Measurements from ENCODE around the gene CDC25C.

CDC25C gene

DNA sequence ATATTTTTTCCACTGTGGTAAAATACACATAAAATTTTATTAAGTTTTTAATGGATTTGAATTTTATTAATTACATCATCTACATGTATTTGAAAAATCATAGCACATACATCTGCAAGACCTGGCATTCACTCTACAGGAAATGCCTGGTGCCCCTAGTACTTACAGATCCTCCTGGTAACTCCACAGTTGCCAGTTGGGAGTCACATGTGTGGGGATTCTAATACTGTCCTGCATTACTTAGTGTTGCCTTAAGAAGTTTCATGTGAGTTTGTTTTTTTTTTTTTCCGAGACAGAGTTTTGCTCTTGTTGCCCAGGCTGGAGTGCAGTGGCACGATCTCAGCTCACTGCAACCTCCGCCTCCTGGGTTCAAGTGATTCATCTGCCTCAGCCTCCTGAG lies 38.9 kb upstream of the CDC25C start:
- no peak overlapping the region for H3K4ac ChIP-seq (ENCODE audit: low read length)
- H3K18ac ChIP-seq (ENCODE audit: low read length), result no peak overlapping the region
- no peak overlapping the region for H3K27ac ChIP-seq (replicated peaks; ENCODE audit: low read length)
- H4K8ac ChIP-seq (ENCODE audit: low read depth, low read length), result no peak overlapping the region
- H2AFZ ChIP-seq (ENCODE audit: low read length), result no peak overlapping the region
- WGBS, 2 donors (ENCODE audit: extremely low coverage in 2 of 2, insufficient read length in 2 of 2, insufficient replicate concordance in 1 of 2), result no CpG with 5 or more reads among the region's 3 CpGs
- H3K9me3 ChIP-seq (replicated peaks in 1 of 2; ENCODE audit: control insufficient read depth in 2 of 2, insufficient read depth in 1 of 2, low read depth in 1 of 2, low read length in 2 of 2), result no peaks in the 10 kb centered on the region
- no peak for DNase-seq (ENCODE audit: low spot score)
- H2BK120ac ChIP-seq (ENCODE audit: low read depth, low read length), result no peak overlapping the region
- no peak overlapping the region for H3K9ac ChIP-seq (ENCODE audit: low read depth, low read length, poor library complexity)
- H2BK12ac ChIP-seq (ENCODE audit: low read length), result no peak overlapping the region
- peaks cover 2% of the 10 kb centered on the region for H3K79me1 ChIP-seq (ENCODE audit: low read depth, low read length)
- no peak overlapping the region for H3K4me2 ChIP-seq (ENCODE audit: insufficient read depth, low read length, poor library complexity, severe bottlenecking)
- H2AK5ac ChIP-seq (ENCODE audit: low read depth, low read length), result no peak overlapping the region
- H3K27me3 ChIP-seq (ENCODE audit: control insufficient read depth in 3 of 3, insufficient read depth in 3 of 3, low read depth in 1 of 3, low read length in 3 of 3), result no peaks in the 10 kb centered on the region
- H3K36me3 ChIP-seq (replicated peaks in 1 of 2; ENCODE audit: control insufficient read depth in 2 of 2, insufficient read depth in 2 of 2, low read length in 2 of 2), result peaks cover 2 to 36% of the 10 kb centered on the region in 2 donors
- no peak overlapping the region for H4K91ac ChIP-seq (ENCODE audit: low read depth, low read length, poor library complexity)
- no peak overlapping the region for H2BK15ac ChIP-seq (ENCODE audit: low read length)
- no peak overlapping the region for H3K4me3 ChIP-seq (ENCODE audit: low read length in 2 of 2)
- H3K14ac ChIP-seq (ENCODE audit: low read length), result no peak overlapping the region
- no peak overlapping the region for H2BK5ac ChIP-seq (ENCODE audit: low read length)
- peaks cover 0 to 1% of the 10 kb centered on the region in 2 donors for H3K4me1 ChIP-seq (ENCODE audit: control insufficient read depth in 2 of 2, insufficient read depth in 1 of 2, low read depth in 1 of 2, low read length in 2 of 2)
- no peak overlapping the region for H3K23ac ChIP-seq (ENCODE audit: low read depth, low read length, poor library complexity)

DNA sequence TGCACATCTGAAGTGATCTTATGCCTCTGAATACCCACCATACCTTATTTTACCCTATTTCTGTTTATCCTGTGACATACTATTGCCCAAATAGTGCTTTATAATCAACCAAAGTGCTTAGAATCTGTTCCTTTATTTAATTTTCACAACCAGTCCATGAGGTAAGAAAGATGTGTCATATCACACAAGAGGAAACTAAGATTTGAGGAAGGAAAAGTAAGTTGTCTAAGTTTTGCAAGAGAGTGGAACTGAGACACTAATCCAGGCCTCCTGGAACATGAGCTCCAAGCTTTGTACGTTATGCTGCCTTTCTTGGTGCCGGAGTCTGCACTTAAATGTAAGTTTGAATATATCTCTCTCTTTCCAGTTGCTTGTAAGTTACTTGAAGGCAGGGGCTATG lies 38.1 kb upstream of the CDC25C start:
- no peak overlapping the region for H2BK12ac ChIP-seq (ENCODE audit: low read length)
- no peak overlapping the region for H3K9ac ChIP-seq (ENCODE audit: low read depth, low read length, poor library complexity)
- H3K4me1 ChIP-seq (ENCODE audit: control insufficient read depth in 2 of 2, insufficient read depth in 1 of 2, low read depth in 1 of 2, low read length in 2 of 2), result peaks cover 0 to 1% of the 10 kb centered on the region in 2 donors
- no peak overlapping the region for H4K8ac ChIP-seq (ENCODE audit: low read depth, low read length)
- no peaks in the 10 kb centered on the region for H3K27me3 ChIP-seq (ENCODE audit: control insufficient read depth in 3 of 3, insufficient read depth in 3 of 3, low read depth in 1 of 3, low read length in 3 of 3)
- H3K23ac ChIP-seq (ENCODE audit: low read depth, low read length, poor library complexity), result no peak overlapping the region
- H2AFZ ChIP-seq (ENCODE audit: low read length), result no peak overlapping the region
- H2BK15ac ChIP-seq (ENCODE audit: low read length), result no peak overlapping the region
- no peak overlapping the region for H3K4me3 ChIP-seq (ENCODE audit: low read length in 2 of 2)
- no peak overlapping the region for H3K18ac ChIP-seq (ENCODE audit: low read length)
- no peak overlapping the region for H4K91ac ChIP-seq (ENCODE audit: low read depth, low read length, poor library complexity)
- no peak overlapping the region for H3K27ac ChIP-seq (replicated peaks; ENCODE audit: low read length)
- no peak overlapping the region for H2BK120ac ChIP-seq (ENCODE audit: low read depth, low read length)
- H3K79me1 ChIP-seq (ENCODE audit: low read depth, low read length), result peaks cover 2% of the 10 kb centered on the region
- no peak overlapping the region for H2BK5ac ChIP-seq (ENCODE audit: low read length)
- H3K9me3 ChIP-seq (replicated peaks in 1 of 2; ENCODE audit: control insufficient read depth in 2 of 2, insufficient read depth in 1 of 2, low read depth in 1 of 2, low read length in 2 of 2), result no peaks in the 10 kb centered on the region
- H3K4me2 ChIP-seq (ENCODE audit: insufficient read depth, low read length, poor library complexity, severe bottlenecking), result no peak overlapping the region
- no peak for DNase-seq (ENCODE audit: low spot score)
- H3K14ac ChIP-seq (ENCODE audit: low read length), result no peak overlapping the region
- H2AK5ac ChIP-seq (ENCODE audit: low read depth, low read length), result no peak overlapping the region
- peaks cover 2 to 31% of the 10 kb centered on the region in 2 donors for H3K36me3 ChIP-seq (replicated peaks in 1 of 2; ENCODE audit: control insufficient read depth in 2 of 2, insufficient read depth in 2 of 2, low read length in 2 of 2)
- H3K4ac ChIP-seq (ENCODE audit: low read length), result no peak overlapping the region
- no CpG with 5 or more reads among the region's 2 CpGs for WGBS, 2 donors (ENCODE audit: extremely low coverage in 2 of 2, insufficient read length in 2 of 2, insufficient replicate concordance in 1 of 2)

DNA sequence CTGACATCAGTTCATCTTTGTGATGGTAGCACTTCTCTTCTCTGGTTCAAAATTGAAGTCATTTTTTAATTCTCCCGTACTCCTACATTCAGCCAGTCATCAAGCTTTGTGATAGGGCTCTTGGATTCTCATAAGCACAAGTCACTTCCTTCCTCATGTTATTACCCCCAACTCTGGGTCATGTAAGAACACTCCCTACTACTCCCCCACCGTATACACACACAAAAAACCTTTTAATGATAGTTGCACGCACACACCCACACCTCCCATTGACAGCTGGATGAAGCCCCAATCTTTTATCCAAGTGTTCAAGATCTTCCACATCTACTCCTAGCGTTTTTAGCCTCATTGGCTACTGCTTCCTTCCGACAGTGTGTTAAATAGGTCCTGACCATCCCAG lies 37.7 kb upstream of the CDC25C start:
- Histone ChIP-seq H3K27me3 (ENCODE audit: control insufficient read depth in 3 of 3, insufficient read depth in 3 of 3, low read depth in 1 of 3, low read length in 3 of 3) (no peaks in the 10 kb centered on the region), H2AFZ (ENCODE audit: low read length) (no peak overlapping the region), H2BK15ac (ENCODE audit: low read length) (no peak overlapping the region), H2BK12ac (ENCODE audit: low read length) (no peak overlapping the region), H3K14ac (ENCODE audit: low read length) (no peak overlapping the region), H3K9me3 (replicated peaks in 1 of 2; ENCODE audit: control insufficient read depth in 2 of 2, insufficient read depth in 1 of 2, low read depth in 1 of 2, low read length in 2 of 2) (no peaks in the 10 kb centered on the region), H2AK5ac (ENCODE audit: low read depth, low read length) (no peak overlapping the region), H3K23ac (ENCODE audit: low read depth, low read length, poor library complexity) (no peak overlapping the region), H2BK5ac (ENCODE audit: low read length) (no peak overlapping the region), H3K4me3 (ENCODE audit: low read length in 2 of 2) (no peak overlapping the region), H3K4ac (ENCODE audit: low read length) (no peak overlapping the region), H3K18ac (ENCODE audit: low read length) (no peak overlapping the region), H3K27ac (replicated peaks; ENCODE audit: low read length) (no peak overlapping the region), H4K8ac (ENCODE audit: low read depth, low read length) (no peak overlapping the region), H3K4me1 (ENCODE audit: control insufficient read depth in 2 of 2, insufficient read depth in 1 of 2, low read depth in 1 of 2, low read length in 2 of 2) (peaks cover 0 to 1% of the 10 kb centered on the region in 2 donors), H3K4me2 (ENCODE audit: insufficient read depth, low read length, poor library complexity, severe bottlenecking) (no peak overlapping the region), H4K91ac (ENCODE audit: low read depth, low read length, poor library complexity) (no peak overlapping the region), H2BK120ac (ENCODE audit: low read depth, low read length) (no peak overlapping the region), H3K9ac (ENCODE audit: low read depth, low read length, poor library complexity) (no peak overlapping the region), H3K36me3 (replicated peaks in 1 of 2; ENCODE audit: control insufficient read depth in 2 of 2, insufficient read depth in 2 of 2, low read length in 2 of 2) (peaks cover 2 to 30% of the 10 kb centered on the region in 2 donors), H3K79me1 (ENCODE audit: low read depth, low read length) (peaks cover 2% of the 10 kb centered on the region)
- no peak for DNase-seq (ENCODE audit: low spot score)
- WGBS, 2 donors (ENCODE audit: extremely low coverage in 2 of 2, insufficient read length in 2 of 2, insufficient replicate concordance in 1 of 2), result no CpG with 5 or more reads among the region's 5 CpGs

DNA sequence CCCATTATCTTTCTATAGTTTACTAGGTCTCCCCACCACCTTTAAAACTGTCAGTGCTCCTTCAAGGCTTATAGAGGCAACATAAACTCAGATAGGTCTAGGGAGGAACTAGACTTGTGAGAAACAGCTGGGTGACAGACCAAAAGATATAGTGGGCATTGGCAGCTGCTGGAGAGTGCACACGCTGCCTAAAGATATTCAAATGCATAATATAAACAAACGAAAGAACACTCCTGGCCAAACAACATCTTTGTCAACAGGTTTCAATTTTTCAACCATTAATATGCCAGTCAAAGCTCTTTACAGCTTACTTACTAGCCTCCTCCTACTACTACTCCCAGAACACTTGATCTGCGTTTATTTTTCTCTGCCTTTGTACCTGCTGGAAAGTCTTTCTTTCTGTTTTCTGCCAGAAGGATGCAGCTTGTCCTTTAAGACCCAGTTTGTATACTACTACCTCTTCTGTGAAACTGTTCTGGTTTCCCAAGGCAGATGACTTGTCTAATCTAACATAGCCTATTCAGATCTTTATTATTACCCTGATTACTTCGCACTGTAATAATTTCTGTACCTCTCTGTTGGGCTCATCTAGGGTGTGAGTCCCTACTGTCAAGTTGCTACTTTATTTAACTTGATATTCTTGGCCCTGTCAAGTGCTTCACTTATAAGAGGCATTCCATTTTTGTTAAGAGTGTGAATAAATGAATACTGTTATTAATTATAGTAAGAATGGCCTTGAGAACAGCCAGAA lies 35.2 kb upstream of the CDC25C start:
- Histone ChIP-seq H4K8ac (ENCODE audit: low read depth, low read length) (no peak overlapping the region), H3K23ac (ENCODE audit: low read depth, low read length, poor library complexity) (no peak overlapping the region), H3K18ac (ENCODE audit: low read length) (no peak overlapping the region), H3K14ac (ENCODE audit: low read length) (no peak overlapping the region), H3K27ac (replicated peaks; ENCODE audit: low read length) (no peak overlapping the region), H2AK5ac (ENCODE audit: low read depth, low read length) (no peak overlapping the region), H3K4me1 (ENCODE audit: control insufficient read depth in 2 of 2, insufficient read depth in 1 of 2, low read depth in 1 of 2, low read length in 2 of 2) (peaks cover 0 to 1% of the 10 kb centered on the region in 2 donors), H3K9me3 (replicated peaks in 1 of 2; ENCODE audit: control insufficient read depth in 2 of 2, insufficient read depth in 1 of 2, low read depth in 1 of 2, low read length in 2 of 2) (no peaks in the 10 kb centered on the region), H3K36me3 (replicated peaks in 1 of 2; ENCODE audit: control insufficient read depth in 2 of 2, insufficient read depth in 2 of 2, low read length in 2 of 2) (peaks cover 0 to 17% of the 10 kb centered on the region in 2 donors), H3K9ac (ENCODE audit: low read depth, low read length, poor library complexity) (no peak overlapping the region), H2BK15ac (ENCODE audit: low read length) (no peak overlapping the region), H3K79me1 (ENCODE audit: low read depth, low read length) (peaks cover 2% of the 10 kb centered on the region), H3K4me2 (ENCODE audit: insufficient read depth, low read length, poor library complexity, severe bottlenecking) (no peak overlapping the region), H4K91ac (ENCODE audit: low read depth, low read length, poor library complexity) (no peak overlapping the region), H2BK5ac (ENCODE audit: low read length) (no peak overlapping the region), H2BK120ac (ENCODE audit: low read depth, low read length) (no peak overlapping the region), H3K27me3 (ENCODE audit: control insufficient read depth in 3 of 3, insufficient read depth in 3 of 3, low read depth in 1 of 3, low read length in 3 of 3) (no peaks in the 10 kb centered on the region), H2BK12ac (ENCODE audit: low read length) (no peak overlapping the region), H2AFZ (ENCODE audit: low read length) (no peak overlapping the region), H3K4me3 (ENCODE audit: low read length in 2 of 2) (no peak overlapping the region), H3K4ac (ENCODE audit: low read length) (no peak overlapping the region)
- no peak for DNase-seq (ENCODE audit: low spot score)
- WGBS, 2 donors (ENCODE audit: extremely low coverage in 2 of 2, insufficient read length in 2 of 2, insufficient replicate concordance in 1 of 2), result no CpG with 5 or more reads among the region's 4 CpGs

Measured in neuronal stem cell (in vitro differentiated cells).